SK-N-SH treated with all-trans-retinoic acid at 6 μM for 48 hours (cell line): ENCODE results near the gene TNS3.

Experiments
- ATAC-seq: fragments of 200-7000 bp; cut with Tn5 transposase; 3 replicates; pipeline ENCODE4 v1.9.1; 2020; ENCODE audit warnings: mild to moderate bottlenecking, moderate library complexity
- ARNTL ChIP-seq: fragments of 450-650 bp; formaldehyde crosslinking; IDR thresholded peaks from 2 replicates; pipeline ENCODE4 v1.5.0; 2020; ENCODE audit warnings: low read depth, mild to moderate bottlenecking, moderate library complexity, borderline replicate concordance
- CREB5 ChIP-seq: fragments of 250-450 bp; sonication (Bioruptor Pico); IDR thresholded peaks from 2 replicates; pipeline ENCODE4 v1.5.1; 2020; ENCODE audit warnings: low read depth, mild to moderate bottlenecking, moderate library complexity
- CSDC2 ChIP-seq: fragments of 250-450 bp; sonication (Bioruptor Pico); IDR thresholded peaks from 2 replicates; pipeline ENCODE4 v1.5.0; 2020; ENCODE audit warnings: mild to moderate bottlenecking, moderate library complexity
- CSRNP3 ChIP-seq: fragments of 250-450 bp; sonication (Bioruptor Pico); IDR thresholded peaks from 2 replicates; pipeline ENCODE4 v1.5.1; 2021; ENCODE audit warnings: mild to moderate bottlenecking, moderate library complexity
- ESRRG ChIP-seq: fragments of 250-450 bp; sonication (Bioruptor Pico); IDR thresholded peaks from 2 replicates; pipeline ENCODE4 v1.6.1; 2021; ENCODE audit warnings: mild to moderate bottlenecking
- GLIS3 ChIP-seq: fragments of 250-450 bp; sonication (Bioruptor Pico); IDR thresholded peaks from 2 replicates; pipeline ENCODE4 v1.5.0; 2020; ENCODE audit warnings: mild to moderate bottlenecking, moderate library complexity
- ISL1 ChIP-seq: fragments of 250-450 bp; sonication (Bioruptor Pico); IDR thresholded peaks from 2 replicates; pipeline ENCODE4 v2.1.2; 2022; ENCODE audit warnings: mild to moderate bottlenecking, moderate library complexity
- OSR1 ChIP-seq: fragments of 250-450 bp; sonication (Bioruptor Pico); IDR thresholded peaks from 2 replicates; pipeline ENCODE4 v1.8.0; 2022; ENCODE audit warnings: moderate library complexity, mild to moderate bottlenecking, inconsistent platforms
- PATZ1 ChIP-seq: fragments of 250-450 bp; sonication (Bioruptor Pico); IDR thresholded peaks from 2 replicates; pipeline ENCODE4 v1.8.0; 2020; ENCODE audit warnings: mild to moderate bottlenecking, moderate library complexity, borderline replicate concordance
- POU6F1 ChIP-seq: fragments of 250-450 bp; sonication (Bioruptor Pico); IDR thresholded peaks from 2 replicates; pipeline ENCODE4 v1.8.0; 2021; ENCODE audit warnings: low read depth, mild to moderate bottlenecking, moderate library complexity, borderline replicate concordance
- PPARA ChIP-seq: fragments of 250-450 bp; sonication (Bioruptor Pico); IDR thresholded peaks from 2 replicates; pipeline ENCODE4 v1.5.0; 2020; ENCODE audit warnings: mild to moderate bottlenecking, borderline replicate concordance
- RARB ChIP-seq: fragments of 250-450 bp; sonication (Bioruptor Pico); IDR thresholded peaks from 2 replicates; pipeline ENCODE4 v1.8.0; 2021; ENCODE audit warnings: mild to moderate bottlenecking, moderate library complexity
- SNAI2 ChIP-seq: fragments of 250-450 bp; sonication (Bioruptor Pico); IDR thresholded peaks from 2 replicates; pipeline ENCODE4 v1.5.0; 2020; ENCODE audit warnings: mild to moderate bottlenecking, moderate library complexity
- TCF4 ChIP-seq: fragments of 250-450 bp; sonication (Bioruptor Pico); IDR thresholded peaks from 2 replicates; pipeline ENCODE4 v1.8.0; 2021; ENCODE audit warnings: mild to moderate bottlenecking, moderate library complexity, borderline replicate concordance
- TOX ChIP-seq: fragments of 250-450 bp; sonication (Bioruptor Pico); IDR thresholded peaks from 2 replicates; pipeline ENCODE4 v1.8.0; 2021; ENCODE audit warnings: mild to moderate bottlenecking, moderate library complexity, borderline replicate concordance
- TSHZ2 ChIP-seq: fragments of 250-450 bp; sonication (Bioruptor Pico); IDR thresholded peaks from 2 replicates; pipeline ENCODE4 v1.5.0; 2020; ENCODE audit warnings: mild to moderate bottlenecking, moderate library complexity
- ZC3H10 ChIP-seq: fragments of 250-450 bp; sonication (Bioruptor Pico); IDR thresholded peaks from 2 replicates; pipeline ENCODE4 v1.5.1; 2021; ENCODE audit warnings: mild to moderate bottlenecking, moderate library complexity
- ZFP3 ChIP-seq: fragments of 250-450 bp; sonication (Bioruptor Pico); IDR thresholded peaks from 2 replicates; pipeline ENCODE4 v1.5.0; 2020; ENCODE audit warnings: mild to moderate bottlenecking, moderate library complexity
- ZNF70 ChIP-seq: fragments of 450-650 bp; formaldehyde crosslinking; IDR thresholded peaks from 2 replicates; pipeline ENCODE4 v1.5.0; 2020; ENCODE audit warnings: mild to moderate bottlenecking, moderate library complexity
- ZNF8 ChIP-seq: fragments of 450-650 bp; formaldehyde crosslinking; IDR thresholded peaks from 2 replicates; pipeline ENCODE4 v1.5.0; 2020; ENCODE audit warnings: mild to moderate bottlenecking, moderate library complexity

Gene TNS3

GRCh38 chr7:47596502-47597202 lies 14.7 kb upstream of the TNS3 start:
- no peak for TF ChIP-seq PPARA (CRISPR knock-in tag)
- no peak for TF ChIP-seq ZFP3 (CRISPR knock-in tag)
- no peak for TF ChIP-seq ZNF8 (CRISPR knock-in tag)
- TF ChIP-seq TCF4: no peak
- no peak for TF ChIP-seq ISL1
- TF ChIP-seq ARNTL (CRISPR knock-in tag): no peak
- no peak for TF ChIP-seq ZNF70 (CRISPR knock-in tag)
- TF ChIP-seq RARB (CRISPR knock-in tag): no peak
- TF ChIP-seq PATZ1 (CRISPR knock-in tag): no peak
- TF ChIP-seq SNAI2 (CRISPR knock-in tag): no peak
- no peak for TF ChIP-seq POU6F1 (CRISPR knock-in tag)
- no peak for TF ChIP-seq CREB5 (CRISPR knock-in tag)
- TF ChIP-seq GLIS3 (CRISPR knock-in tag): no peak
- TF ChIP-seq ZC3H10 (CRISPR knock-in tag): no peak
- no peak for TF ChIP-seq TSHZ2 (CRISPR knock-in tag)
- TF ChIP-seq TOX (CRISPR knock-in tag): no peak
- no peak for TF ChIP-seq ESRRG
- TF ChIP-seq CSRNP3 (CRISPR knock-in tag): no peak
- no peak for TF ChIP-seq CSDC2 (CRISPR knock-in tag)
- TF ChIP-seq OSR1 (CRISPR knock-in tag): no peak
- ATAC-seq: no peak

GRCh38 chr7:47594406-47594805 lies 12.5 kb upstream of the TNS3 start:
- no peak for ATAC-seq
- no peak for TF ChIP-seq ZNF8 (CRISPR knock-in tag)
- TF ChIP-seq CSDC2 (CRISPR knock-in tag): no peak
- no peak for TF ChIP-seq ZNF70 (CRISPR knock-in tag)
- no peak for TF ChIP-seq TSHZ2 (CRISPR knock-in tag)
- no peak for TF ChIP-seq CREB5 (CRISPR knock-in tag)
- TF ChIP-seq TOX (CRISPR knock-in tag): no peak
- no peak for TF ChIP-seq CSRNP3 (CRISPR knock-in tag)
- no peak for TF ChIP-seq OSR1 (CRISPR knock-in tag)
- TF ChIP-seq ZFP3 (CRISPR knock-in tag): no peak
- no peak for TF ChIP-seq PPARA (CRISPR knock-in tag)
- no peak for TF ChIP-seq TCF4
- no peak for TF ChIP-seq RARB (CRISPR knock-in tag)
- TF ChIP-seq ISL1: no peak
- no peak for TF ChIP-seq POU6F1 (CRISPR knock-in tag)
- no peak for TF ChIP-seq ARNTL (CRISPR knock-in tag)
- TF ChIP-seq ZC3H10 (CRISPR knock-in tag): no peak
